Measurements from ENCODE around the gene CYB5RL.

CYB5RL gene

GRCh38 chr1:54243022-54243421, 43.2 kb upstream of the CYB5RL start:
- DNase-seq (ENCODE audit: low read depth), result no peak
- no peak overlapping the region for H3K4me3 ChIP-seq (ENCODE audit: control insufficient read depth, low read depth, low read length)
- TF ChIP-seq CTCF (conservative IDR thresholded peaks at IDR 0.05; ENCODE audit: control insufficient read depth, insufficient read depth, low read depth, low read length), result no peak

GRCh38 chr1:54241364-54241763, 41.5 kb upstream of the CYB5RL start:
- no peak for TF ChIP-seq CTCF (conservative IDR thresholded peaks at IDR 0.05; ENCODE audit: control insufficient read depth, insufficient read depth, low read depth, low read length)
- no peak overlapping the region for H3K4me3 ChIP-seq (ENCODE audit: control insufficient read depth, low read depth, low read length)
- no peak for DNase-seq (ENCODE audit: low read depth)

GRCh38 chr1:54240741-54241335, 41.0 kb upstream of the CYB5RL start:
- H3K4me3 ChIP-seq (ENCODE audit: control insufficient read depth, low read depth, low read length), result no peak overlapping the region
- TF ChIP-seq CTCF (conservative IDR thresholded peaks at IDR 0.05; ENCODE audit: control insufficient read depth, insufficient read depth, low read depth, low read length), result no peak
- no peak for DNase-seq (ENCODE audit: low read depth)

GRCh38 chr1:54239631-54240031, 39.8 kb upstream of the CYB5RL start:
- no peak overlapping the region for H3K4me3 ChIP-seq (ENCODE audit: control insufficient read depth, low read depth, low read length)
- no peak for DNase-seq (ENCODE audit: low read depth)
- TF ChIP-seq CTCF (conservative IDR thresholded peaks at IDR 0.05; ENCODE audit: control insufficient read depth, insufficient read depth, low read depth, low read length), result no peak

GRCh38 chr1:54239035-54239383, 39.2 kb upstream of the CYB5RL start:
- no peak for DNase-seq (ENCODE audit: low read depth)
- no peak for TF ChIP-seq CTCF (conservative IDR thresholded peaks at IDR 0.05; ENCODE audit: control insufficient read depth, insufficient read depth, low read depth, low read length)
- no peak overlapping the region for H3K4me3 ChIP-seq (ENCODE audit: control insufficient read depth, low read depth, low read length)

GRCh38 chr1:54238353-54239034, 38.7 kb upstream of the CYB5RL start:
- TF ChIP-seq CTCF (conservative IDR thresholded peaks at IDR 0.05; ENCODE audit: control insufficient read depth, insufficient read depth, low read depth, low read length), result no peak
- H3K4me3 ChIP-seq (ENCODE audit: control insufficient read depth, low read depth, low read length), result no peak overlapping the region
- no peak for DNase-seq (ENCODE audit: low read depth)
